HPDE6-E6E7 (cell line): ENCODE results near the gene NEURL1B.
"Not testable (repeated sequence)": the region's sequence is repeated elsewhere in the genome, so short reads cannot be mapped to it uniquely, and the experiment has no call there.

Experiments used
- DNase-seq: peaks from one replicate; pipeline ENCODE4 v3.0.0; 2011; ENCODE audit warnings: missing footprints; ENCODE audit errors: extremely low spot score

NEURL1B gene

DNA sequence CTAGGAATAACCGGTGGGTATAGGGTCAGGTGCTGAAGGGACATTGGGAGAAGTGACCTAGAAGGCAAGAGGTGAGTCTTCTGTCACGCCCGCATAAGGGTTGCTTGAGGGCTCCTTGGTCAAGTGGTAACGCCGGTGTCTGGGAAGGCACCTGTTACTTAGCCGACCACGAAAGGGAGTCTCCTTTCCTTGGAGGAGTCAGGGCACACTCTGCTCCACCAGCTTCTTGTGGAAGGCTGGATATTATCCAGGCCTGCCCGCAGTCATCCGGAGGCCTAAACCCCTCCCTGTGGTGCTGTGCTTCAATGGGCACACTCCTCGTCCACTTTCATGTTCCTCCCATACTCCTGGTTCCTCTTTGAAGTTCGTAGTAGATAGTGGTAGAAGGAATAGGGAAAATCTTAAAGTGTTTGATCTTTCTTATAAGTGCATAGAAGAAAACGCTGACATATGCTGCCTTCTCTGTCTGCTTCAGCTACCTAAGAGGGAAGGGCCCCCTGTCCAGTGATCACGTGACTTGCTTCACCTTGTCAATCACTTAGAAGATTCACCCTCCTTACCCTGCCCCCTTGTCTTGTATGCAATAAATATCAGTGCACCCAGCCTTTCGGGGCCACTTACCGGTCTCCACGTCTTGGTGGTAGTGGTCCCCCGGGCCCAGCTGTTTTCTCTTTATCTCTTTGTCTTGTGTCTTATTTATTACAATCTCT lies 16.6 kb downstream of the NEURL1B start:
- DNase-seq = not testable (repeated sequence)

DNA sequence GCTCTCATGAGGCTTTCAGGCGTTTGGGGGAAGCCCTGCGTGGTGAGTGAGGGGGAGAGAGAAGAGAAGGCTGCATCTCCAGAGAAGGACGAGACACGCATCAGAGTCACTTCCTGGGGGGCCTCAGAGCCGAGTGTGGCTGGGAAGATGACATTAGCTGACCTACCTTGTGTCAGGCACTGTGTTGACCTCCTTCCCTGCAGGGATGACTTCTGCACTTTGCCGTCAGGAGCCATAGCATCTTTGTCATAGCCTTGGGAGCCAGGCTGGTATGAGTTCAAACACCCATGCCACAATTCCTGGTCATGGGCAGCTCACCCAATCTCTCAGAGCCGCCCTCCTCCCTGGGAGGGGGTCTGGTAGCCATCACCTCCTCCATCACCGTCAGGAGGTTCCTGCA lies 17.3 kb downstream of the NEURL1B start:
- no peak for DNase-seq

DNA sequence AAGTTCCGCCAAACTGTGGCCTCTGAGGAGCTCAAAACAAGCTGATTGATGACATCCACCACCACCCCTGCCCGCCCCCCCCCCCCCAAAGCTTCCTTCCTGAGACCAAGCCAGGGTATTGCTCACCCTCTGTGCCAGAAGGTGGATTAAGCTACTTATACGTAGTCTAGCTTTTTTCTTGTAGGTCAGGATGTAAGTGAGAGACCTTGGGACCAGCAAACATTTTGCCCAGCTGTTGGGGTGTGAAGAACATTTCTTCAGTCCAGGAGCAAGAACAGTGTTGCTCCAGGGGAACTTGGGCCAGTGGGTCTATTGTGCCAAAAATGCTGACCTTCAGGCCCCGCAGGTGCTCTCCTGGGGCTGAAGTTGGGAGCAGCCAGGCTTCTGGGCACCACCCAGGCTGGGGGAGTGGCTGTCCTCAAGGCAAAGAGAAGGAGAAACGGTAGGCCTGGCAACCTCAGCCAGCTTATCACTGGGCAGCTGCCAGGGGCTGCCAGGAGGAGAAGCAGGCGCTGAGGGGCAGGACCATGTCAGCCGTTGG lies 18.0 kb downstream of the NEURL1B start:
- DNase-seq = no peak

DNA sequence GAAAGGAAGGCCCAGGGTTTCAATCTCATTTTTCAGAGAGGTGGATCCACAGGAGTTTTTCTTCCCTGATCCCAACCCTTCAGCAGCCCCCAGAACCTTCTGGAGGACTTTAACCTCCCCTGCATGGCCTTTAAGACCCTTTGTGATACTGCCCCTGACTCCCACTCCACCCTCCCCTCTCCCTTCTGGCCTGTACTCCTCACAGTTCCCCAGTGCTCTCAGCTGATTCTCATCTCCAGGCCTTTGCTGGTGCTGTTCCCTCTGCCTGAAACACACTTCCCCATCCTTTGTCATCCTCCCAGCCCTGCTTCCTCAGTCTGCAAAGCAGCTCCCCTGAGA lies 18.5 kb downstream of the NEURL1B start:
- no peak for DNase-seq

DNA sequence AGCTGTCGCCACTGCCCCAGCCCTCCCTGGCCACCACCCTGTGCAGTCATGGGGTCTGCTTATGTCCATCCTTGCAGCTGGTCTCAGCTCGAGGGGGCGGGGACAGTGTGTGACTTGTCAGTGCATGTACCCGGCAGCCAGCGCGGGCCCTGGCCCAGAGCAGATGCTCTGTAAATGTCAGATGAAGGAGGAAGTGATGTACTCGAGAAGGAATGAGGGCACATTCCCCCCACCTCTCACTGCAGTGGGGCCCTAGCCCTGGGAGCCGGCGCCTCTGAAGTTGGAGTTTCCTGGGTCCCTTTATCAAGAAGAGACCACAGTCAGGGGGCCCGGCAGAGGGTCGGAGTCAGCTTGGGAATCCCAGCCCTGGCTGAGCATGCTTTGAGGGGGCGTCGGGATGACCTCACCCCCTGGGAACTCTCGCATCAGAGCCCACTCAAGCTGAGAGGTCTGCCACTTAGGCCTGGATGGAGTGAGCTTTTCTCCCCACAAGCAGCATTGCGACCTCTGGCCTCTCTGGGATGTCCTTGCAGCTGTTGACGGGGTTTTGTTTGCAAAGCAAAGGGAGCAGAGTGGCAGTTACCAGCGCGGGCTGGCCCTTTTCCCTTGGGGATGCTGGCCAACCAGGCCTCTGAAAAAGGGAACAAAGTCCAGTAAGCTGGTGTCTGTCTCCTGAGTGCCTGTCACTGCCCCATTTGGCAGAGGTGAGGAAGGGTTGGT lies 19.0 kb downstream of the NEURL1B start:
- DNase-seq = peak; percentile 44

DNA sequence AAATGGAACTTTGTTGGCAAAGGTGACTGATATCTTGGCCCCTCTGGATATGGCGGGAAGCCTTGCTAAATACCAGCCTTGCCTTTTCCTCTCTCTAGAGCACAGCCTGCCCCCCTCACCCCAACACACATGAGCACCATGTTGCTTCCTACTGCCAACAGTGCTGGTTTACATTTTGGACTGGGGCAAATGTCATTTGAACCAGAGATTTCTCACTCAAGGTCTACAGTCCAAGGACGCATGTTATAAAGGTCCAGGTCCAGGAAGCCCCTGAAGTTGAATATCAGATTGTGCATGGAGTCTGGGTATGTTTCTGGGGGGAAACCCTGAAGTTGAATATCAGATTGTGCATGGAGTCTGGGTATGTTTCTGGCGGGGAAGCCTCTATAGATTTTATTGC lies 19.9 kb downstream of the NEURL1B start:
- DNase-seq = no peak

DNA sequence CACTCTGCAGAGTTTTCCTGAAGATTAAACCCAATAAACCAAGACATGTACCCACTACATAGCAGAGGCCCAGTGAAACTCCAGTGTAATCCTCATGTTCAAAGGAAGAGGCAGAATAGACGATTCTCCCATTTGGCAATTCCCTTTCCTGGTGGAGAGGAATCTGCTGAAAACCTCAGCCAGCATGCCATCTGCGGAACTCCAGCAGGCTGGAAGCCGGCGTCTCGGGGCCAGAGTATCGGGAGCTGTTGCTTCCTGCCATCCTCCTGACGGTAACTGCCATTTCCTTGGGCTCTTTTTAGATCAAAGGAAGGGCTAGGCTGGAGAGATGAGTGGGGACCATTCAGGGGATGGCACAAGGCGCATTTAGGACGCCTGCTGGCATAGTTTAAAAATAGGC lies 20.5 kb downstream of the NEURL1B start:
- no peak for DNase-seq

DNA sequence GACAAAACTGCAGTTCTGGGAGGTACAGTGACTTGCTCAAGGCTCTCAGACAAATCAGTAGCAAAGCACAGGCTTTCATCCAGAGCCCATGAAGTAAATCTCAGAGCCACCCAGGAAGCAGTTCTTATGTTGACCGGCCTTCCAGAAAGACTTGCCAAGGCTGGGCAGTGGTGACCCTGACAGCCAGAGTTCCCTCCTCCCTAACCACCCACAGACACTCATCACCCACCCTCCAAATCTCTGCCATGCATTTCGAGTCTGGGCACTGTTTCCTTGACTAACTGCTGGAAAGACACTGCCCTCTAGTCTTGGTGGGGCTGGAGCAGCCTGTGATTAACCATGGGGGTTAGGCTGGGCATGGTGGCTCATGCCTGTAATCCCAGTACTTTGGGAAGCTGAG lies 21.5 kb downstream of the NEURL1B start:
- no peak for DNase-seq

DNA sequence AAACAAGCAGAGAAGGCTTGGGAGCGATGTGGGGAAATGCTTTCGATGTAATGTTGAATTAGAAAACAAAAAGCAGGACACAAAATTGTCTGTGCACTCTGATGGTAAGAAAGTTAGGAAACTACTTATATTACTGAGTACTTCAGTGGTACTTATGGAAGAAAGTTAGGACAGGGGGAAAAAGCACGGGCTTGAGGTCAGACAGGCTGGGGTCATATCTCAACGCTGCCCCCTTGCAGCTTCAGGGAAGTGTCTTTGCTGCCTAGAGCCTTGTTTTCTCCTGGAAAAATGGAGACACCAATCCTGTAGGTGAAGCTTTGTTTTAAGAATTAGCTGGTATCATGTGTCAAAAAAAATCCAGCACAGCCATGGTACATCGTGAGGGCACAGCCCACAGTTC lies 23.0 kb downstream of the NEURL1B start:
- DNase-seq = no peak

DNA sequence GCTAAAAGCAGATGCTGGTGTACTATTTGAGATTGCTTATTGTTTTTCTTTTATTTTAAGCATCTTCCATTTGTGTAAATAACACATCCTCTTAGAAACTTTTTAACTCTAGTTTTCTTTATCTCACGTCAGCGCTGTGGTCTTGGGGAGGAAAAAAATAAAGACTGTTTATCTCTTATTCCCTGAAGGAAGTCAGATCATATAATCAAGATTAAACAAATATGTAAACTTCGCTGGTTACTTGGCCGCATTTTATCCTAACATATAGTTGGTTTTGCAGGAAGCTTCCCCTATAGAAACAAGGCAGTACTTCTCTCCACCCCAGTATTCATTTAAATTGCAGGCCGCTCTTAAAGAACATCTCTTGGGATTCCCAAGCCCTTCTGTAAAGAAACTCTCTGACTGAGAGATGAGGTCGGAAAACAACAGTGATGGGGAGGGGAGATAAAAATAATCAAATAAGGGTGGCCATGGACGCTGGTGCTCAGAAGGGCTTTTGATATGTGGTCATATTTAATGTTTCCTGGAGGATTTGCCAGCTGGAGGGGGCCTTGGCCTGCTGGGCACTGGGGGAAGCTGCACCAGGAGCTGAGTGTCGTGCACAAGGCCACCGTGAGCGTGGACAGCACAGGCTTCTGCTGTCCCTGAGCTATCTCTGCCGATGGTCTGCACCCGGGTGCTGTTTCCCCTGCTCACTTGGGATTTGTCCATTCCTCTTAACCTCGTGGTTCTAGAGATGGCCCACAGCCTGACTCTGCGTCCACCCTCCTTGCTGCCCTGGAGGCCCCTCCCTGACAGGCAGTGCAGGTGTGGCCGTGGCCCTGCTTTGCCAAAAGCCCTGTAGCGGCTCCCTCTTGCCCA lies 23.8 kb downstream of the NEURL1B start:
- DNase-seq = no peak

DNA sequence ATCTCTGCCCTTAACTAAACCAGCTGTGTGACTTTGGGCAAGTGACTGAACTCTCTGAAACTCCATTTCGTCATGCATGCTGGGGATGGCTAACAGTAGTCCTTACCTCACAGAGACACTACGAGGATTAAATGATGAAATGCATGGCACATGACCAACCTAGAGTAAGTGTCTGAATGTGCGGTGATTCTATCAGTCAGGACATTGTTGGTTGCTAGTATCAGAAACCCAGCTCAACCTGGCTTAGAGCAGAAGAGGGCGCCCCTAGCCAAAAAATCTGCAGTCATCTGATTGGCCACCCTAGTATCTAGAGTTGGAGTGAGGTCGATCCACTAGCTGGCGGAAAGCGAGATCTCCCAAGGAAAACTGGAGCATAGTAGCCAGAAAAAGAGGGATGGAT lies 25.2 kb downstream of the NEURL1B start:
- DNase-seq = no peak

DNA sequence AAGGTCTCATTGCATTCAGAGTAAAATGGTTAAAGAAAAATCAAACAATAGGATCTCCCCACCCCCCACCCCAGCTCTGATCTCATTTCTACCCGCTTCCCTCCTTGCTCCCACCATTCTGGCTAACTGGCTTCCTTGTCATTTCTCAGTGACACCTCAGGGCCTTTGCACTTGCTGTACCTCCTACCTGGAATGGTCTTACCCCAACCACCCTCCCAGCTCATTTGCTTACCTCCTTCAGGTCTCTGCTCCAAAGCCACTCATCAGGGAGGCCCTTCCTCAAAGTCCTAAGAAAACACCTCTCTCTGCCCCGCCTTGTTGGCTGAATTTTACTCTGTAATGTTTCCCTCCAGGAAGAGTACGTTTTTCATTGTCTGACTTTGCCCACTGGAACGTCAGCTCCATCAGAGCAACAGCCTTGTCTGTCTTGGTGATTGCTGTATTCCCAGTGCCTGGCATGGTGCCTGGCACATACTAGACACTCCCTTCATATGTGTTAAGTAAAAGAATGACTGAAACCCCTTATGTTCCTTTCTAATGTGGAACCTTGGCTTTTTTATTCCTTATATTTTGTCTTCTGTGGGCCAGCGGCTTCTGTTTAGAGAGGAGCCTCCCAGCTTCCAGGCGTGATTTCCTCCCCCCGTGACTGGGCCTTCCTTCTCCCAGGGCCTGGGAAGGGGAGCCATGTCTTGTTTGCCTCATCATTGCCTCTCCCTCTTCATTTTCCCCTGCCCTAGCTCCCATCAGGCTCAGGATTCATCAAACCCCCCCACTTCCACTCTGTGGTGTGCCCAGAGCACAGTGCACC lies 26.9 kb downstream of the NEURL1B start:
- DNase-seq = no peak

DNA sequence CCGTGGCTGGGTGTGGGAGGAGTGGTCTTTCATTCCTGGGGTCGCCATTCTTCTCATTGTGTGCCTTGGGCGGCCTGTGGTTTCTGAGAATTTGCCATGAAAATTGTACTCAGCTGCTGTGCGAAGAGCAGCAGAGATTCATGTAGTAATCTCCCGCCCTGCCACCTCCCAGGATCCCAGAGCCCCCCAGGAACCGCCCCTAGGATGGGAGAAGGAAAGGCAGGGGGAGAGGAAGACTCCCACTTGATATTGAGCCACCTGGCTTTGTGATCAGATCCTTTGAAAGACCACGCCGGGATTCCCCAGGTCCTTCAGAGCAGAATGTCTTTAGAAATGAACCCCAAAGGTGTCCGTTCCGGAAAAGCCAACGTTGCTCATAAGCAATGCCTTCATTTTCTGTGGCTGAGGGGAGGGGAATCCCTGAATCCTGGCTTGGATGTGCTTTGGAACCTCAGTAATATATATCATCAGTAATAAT lies 27.6 kb downstream of the NEURL1B start:
- DNase-seq = no peak

DNA sequence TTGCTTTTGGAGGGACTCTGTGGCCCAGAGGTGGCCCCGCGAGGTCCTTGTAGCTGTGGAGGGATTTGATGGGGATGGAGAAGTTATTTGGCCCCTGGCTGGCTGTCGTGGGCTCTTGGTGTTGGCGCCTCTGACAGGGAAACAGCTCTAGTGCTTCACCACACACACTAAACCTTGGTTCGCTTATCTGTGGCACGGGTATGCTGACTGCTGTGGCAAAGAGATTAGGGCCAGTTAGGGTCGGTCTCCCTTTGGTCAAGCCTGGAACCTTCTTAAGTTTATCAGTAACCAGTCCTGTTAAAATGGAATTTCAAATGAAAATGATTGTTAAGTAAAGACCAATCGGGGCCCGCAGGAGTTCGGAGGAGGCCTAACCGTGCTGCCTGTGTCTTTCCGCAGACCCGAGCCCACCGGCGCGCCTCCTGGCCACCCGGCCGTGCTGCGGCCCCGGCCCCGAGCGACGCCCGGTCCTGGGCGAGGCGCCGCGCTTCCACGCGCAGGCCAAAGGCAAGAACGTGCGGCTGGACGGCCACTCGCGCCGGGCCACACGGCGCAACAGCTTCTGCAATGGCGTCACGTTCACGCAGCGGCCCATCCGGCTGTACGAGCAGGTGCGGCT lies 28.4 kb downstream of the NEURL1B start:
- DNase-seq = no peak

DNA sequence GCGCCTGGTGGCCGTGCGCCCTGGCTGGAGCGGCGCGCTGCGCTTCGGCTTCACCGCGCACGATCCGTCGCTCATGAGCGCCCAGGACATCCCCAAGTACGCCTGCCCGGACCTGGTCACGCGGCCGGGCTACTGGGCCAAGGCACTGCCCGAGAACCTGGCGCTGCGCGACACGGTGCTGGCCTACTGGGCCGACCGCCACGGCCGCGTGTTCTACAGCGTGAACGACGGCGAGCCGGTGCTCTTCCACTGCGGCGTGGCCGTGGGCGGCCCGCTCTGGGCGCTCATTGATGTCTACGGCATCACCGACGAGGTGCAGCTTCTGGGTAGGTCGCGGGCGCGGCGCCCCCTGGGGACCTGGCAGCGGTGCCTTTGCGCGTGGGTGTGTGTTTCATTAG lies 28.9 kb downstream of the NEURL1B start:
- DNase-seq = no peak

DNA sequence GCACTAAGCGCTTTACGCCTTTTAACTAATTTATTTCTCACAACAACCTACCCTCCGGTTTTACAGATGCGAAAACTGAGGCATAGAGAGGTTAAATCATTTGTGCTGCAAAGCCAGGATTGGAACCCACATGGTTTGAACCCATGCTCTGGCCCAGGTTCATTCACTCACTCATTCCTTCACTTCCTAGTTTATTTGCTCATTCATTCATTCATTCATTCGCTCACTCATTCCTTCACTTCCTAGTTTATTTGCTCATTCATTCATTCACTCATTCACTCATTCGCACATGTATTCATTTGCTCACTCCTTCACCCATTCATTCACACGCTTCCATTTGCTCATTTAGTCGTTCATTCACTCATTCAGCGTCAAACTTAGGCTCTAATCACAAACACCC lies 29.4 kb downstream of the NEURL1B start:
- no peak for DNase-seq

DNA sequence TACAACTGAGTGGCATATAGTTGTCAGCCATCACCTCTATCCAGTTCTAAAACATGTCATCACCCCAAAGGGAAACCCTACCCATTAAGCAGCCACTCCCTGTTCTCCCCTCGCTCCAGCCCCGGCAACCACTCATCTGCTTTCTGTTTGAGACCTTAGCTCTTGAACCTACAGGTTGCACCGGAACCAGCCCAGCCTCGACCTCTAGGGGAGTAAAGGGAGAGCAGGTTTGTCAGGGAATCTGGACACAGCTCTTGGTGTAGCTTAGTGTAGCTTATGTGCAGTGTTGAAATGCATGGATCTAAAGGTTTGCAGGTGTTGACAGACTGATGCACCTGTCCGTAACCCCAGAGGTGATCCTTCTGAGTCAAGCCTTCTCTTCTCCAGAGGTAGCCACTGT lies 30.0 kb downstream of the NEURL1B start:
- DNase-seq = no peak

DNA sequence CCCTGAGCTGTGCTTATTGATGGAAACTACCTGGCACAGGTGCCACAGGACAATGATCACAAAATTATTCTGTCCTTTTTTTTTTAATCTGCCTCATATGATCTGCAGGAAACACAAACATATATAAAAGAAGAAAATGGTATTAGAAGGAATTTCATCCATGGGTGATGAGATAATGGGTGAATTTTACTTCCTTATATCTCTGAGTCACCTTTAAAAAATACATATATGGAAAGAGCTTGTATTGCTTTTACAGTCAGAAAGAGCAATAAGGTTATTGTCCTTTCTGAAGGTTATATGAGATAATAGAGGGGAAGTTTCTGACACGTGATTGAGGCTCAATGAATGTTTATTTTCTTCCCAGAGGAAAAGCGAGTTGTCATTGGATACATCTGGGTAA lies 31.6 kb downstream of the NEURL1B start:
- no peak for DNase-seq

DNA sequence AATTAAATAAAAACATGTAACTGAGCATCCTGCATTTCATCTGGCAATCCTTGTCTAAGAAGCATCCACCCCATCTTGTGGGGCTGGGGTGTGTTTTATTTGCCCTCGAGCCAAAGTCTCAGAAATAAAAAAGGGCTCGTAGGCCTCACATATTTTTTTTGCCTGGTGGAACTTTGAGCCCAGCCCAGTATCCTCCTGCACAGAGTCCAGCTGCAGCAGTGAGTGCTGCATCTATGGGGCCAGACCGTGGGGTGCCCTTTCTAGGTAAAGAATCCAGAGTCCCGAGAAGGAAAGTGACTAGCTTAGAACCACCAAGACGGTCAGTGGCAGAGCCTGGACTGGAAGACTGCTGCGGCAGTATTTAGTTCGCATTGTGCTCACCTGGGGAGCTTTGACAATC lies 33.1 kb downstream of the NEURL1B start:
- no peak for DNase-seq

DNA sequence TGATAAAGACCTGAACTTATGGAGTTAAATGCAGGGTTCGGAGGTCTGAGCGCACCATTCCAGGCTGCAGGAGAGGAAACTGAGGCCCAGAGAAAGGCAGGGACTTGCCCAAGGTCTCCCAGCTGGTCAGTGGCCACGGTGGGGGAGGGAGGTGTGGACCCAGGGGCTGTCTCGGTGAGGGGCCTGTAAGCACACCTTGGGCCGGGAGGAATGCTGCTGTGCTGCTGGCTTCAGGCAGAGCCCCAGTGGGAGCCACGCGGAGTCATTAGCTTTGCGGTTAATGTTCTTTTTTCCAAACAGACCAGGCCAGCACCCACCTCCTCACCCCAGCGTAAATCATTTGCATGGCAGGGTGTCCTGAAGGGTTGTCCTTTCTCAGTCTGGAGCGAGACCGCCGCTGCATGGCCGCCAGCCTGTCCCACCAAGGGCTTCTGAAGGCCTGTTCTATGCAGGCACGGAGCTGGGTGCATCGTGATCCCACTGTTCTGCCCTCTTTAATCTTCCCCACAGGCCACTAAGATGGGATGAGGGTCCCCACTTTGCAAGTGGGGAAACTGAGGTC lies 35.9 kb downstream of the NEURL1B start:
- no peak for DNase-seq
